ENCODE results near the gene BRIP1.

BRIP1 gene

GRCh38 chr17:61757168-61757567, 106.2 kb downstream of the BRIP1 start:
- DNase-seq (ENCODE audit: low spot score) = no peak

DNA sequence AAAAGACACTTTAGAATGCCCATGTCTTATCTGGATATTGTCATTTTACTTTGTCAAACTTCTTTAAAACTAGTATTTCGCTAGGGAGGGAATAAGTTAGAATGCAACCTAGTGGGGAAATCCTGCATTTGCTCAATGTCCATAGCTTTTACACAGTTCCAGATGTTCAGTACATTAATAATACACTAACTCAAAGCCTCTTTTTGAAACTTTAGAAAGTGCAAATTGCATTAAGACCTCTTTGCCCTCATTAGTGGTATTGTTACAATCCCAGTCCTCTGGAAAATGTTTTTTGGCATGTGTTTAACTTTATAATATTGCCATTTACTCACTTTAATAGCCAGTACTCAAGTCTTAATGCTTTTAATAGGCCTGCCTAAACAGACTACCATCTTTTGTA, 106.8 kb downstream of the BRIP1 start:
- DNase-seq (ENCODE audit: low spot score) = no peak

DNA sequence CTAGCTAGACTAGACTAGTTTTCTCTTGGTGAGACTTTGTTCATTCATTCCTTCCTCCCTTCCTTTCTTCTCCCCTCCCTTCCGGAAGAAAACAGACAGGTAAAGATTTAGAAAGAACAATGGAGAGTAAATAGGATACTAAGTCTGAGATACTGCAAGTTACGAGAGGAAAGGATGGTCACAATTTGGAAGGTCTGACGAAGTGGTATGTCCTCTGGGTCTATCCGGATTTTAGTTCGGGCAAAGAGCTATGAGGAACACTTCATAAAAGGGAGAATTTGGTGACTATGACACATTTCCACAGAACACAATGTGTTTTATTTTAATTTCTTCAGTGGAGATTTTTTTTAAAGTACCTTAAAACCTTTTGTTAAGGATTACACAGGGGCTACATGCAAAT, 107.7 kb downstream of the BRIP1 start:
- no peak for DNase-seq (ENCODE audit: low spot score)

GRCh38 chr17:61755078-61755477, 108.2 kb downstream of the BRIP1 start:
- no peak for DNase-seq (ENCODE audit: low spot score)

- DNase-seq (ENCODE audit: low spot score) = no peak
Observed at GRCh38 chr17:61754124-61754523, 109.2 kb downstream of the BRIP1 start.

DNA sequence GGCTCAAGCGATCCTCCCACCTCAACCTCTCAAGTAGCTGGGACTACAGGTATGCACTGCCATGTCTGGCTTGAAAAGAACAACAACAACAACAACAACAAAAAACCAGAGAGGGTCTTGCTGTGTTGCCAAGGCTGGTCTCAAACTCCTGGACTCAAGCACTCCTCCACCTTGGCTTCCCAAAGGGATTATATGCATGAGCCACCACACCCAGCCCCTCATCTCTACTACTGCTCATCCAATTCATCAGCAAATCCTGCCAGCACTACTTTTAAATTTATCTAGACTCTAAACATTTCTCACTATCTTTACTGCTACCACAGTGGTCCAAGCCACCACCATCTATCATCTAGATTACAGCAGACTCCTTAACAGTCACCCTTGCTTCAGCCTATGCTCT, 109.6 kb downstream of the BRIP1 start:
- DNase-seq (ENCODE audit: low spot score) = no peak

DNA sequence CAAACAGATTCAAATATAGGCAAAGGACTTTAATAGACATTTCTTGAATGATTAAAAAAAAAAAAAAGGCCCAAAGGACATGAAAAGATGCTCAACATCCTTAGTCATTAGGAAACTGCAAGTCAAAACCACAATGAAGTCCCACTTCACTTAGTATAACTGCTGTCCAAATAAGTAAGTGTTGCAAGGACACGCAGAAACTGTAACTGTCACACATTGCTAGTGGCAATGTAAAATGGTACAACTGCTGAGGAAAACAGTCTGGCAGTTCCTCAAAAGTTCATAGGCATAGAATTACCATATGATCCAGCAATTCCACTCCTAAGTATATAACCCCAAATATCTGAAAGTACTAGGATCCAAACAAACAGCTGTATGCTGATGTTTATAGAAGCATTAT, 112.7 kb downstream of the BRIP1 start:
- DNase-seq (ENCODE audit: low spot score) = no peak

- no peak for DNase-seq (ENCODE audit: low spot score)
Observed at GRCh38 chr17:61749823-61750404, 113.4 kb downstream of the BRIP1 start.

- DNase-seq (ENCODE audit: low spot score) = no peak
Observed at GRCh38 chr17:61746248-61746985, 116.9 kb downstream of the BRIP1 start.

DNA sequence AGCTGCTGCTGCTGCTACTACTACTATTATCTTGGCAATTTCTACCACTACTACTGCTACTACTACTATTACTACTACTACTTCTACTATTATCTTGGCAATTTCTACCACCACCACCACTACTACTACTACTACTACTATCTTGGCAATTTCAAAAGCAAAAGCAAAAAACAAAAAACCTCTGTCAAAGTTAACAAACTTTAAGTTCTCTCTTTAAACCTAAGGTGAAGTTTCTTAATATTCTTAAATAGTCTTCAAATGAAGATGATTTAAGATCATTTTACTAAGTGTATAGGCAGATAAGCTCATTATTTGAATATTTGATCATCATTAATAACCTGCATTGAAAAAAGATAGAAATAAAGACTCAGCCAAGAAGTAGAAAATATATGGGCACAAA, 118.5 kb downstream of the BRIP1 start:
- DNase-seq (ENCODE audit: low spot score) = no peak

- DNase-seq (ENCODE audit: low spot score) = no peak
Observed at GRCh38 chr17:61744252-61744651, 119.1 kb downstream of the BRIP1 start.

- no peak for DNase-seq (ENCODE audit: low spot score)
Observed at GRCh38 chr17:61743766-61744165, 119.6 kb downstream of the BRIP1 start.

DNA sequence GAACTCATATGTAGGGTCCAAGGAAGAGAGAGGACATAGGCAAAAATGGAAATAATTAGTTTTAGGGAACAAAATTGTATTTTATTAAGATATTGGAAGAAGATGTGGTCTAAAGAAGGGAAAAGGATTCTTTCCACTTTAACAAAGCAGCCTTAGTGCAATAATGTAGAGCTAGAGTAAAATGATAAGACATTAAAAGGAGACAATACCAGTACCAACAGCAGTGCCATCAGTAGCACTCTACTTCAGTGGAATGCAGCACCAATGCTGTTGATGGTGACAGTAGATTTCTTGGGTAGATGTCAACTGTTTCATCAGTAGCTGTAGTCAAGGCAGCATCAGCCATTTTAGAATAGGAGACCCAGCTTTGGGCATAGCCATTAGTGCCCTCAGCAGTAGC, 124.3 kb downstream of the BRIP1 start:
- DNase-seq (ENCODE audit: low spot score) = no peak

- no peak for DNase-seq (ENCODE audit: low spot score)
Observed at GRCh38 chr17:61738249-61738648, 125.1 kb downstream of the BRIP1 start.

DNA sequence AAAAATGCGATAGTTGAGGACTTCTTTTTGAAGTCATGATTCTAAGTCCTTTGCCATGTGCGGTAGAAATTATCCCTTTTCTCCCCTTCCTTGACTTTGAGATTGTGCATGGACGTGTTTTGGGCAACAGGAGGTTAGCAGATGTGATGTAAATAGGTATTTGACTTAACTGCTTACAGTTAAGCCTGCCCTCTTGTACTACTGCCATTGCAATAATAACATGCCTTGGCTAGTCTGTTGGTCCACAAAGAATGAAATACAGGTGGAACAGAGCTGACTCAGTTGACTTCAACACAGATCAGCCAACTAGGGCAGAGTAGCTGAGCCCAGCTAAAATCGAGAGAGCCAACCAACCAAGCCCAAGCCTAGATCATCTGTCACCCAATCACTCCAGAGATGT, 125.5 kb downstream of the BRIP1 start:
- no peak for DNase-seq (ENCODE audit: low spot score)

GRCh38 chr17:61736438-61736837, 126.9 kb downstream of the BRIP1 start:
- no peak for DNase-seq (ENCODE audit: low spot score)

DNA sequence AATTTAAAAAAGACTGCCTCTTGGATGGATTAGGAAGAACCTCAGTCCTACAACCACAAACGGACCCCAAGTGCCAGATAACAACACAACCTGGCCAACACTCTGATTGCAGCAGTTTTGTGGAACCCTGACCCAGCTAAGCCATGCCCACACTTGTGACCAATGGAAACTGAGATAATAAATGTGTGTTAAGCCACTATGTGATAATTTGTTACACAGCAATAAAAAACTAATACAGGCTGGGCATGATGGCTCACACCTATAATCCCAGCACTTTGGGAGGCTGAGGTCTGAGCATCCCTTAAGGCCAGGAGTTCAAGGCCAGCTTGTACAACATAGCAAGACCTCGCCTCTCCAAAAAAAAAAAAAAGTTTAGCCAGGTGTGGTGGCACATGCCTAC, 127.5 kb downstream of the BRIP1 start:
- DNase-seq (ENCODE audit: low spot score) = no peak

DNA sequence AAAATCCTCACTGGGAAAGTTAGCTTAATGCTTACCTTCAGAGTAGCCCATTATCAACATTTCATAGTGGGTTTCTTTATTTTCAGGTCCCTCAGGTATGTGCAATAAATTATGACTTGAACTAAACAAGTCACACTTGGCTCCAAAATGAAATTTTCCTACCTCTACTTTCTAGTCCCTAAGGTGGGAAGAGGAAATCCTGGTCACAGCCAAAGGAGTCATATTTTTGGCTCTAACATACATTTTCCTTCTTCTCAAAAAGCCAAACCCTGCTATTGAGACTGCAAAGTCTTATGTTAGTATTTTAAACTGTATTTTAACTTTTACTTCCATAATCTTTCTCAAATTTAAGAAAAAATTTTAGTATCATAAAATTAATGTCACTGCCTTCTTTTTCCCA, 128.9 kb downstream of the BRIP1 start:
- no peak for DNase-seq (ENCODE audit: low spot score)

GRCh38 chr17:61734012-61734411, 129.3 kb downstream of the BRIP1 start:
- DNase-seq (ENCODE audit: low spot score) = no peak

- no peak for DNase-seq (ENCODE audit: low spot score)
Observed at GRCh38 chr17:61733021-61733420, 130.3 kb downstream of the BRIP1 start.

DNA sequence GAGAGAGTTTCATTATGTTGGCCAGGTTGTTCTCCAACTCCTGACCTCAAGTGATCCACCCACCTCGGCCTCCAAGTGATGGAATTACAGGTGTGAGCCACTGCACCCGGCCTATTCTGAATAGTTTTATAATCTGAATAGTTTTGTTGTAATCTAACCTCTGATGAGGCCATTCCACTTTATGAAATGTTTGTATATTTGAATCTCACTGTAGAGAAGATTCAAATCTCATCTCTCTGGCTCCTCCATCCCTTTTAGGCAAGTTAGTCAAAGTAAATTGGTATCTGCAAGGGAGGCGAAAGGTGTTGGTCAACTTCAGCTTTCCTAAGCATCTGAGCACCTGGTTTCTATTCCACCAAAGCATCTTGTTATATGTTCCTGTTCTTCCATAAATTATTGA, 131.2 kb downstream of the BRIP1 start:
- DNase-seq (ENCODE audit: low spot score) = no peak

GRCh38 chr17:61731330-61731729, 132.0 kb downstream of the BRIP1 start:
- no peak for DNase-seq (ENCODE audit: low spot score)

DNA sequence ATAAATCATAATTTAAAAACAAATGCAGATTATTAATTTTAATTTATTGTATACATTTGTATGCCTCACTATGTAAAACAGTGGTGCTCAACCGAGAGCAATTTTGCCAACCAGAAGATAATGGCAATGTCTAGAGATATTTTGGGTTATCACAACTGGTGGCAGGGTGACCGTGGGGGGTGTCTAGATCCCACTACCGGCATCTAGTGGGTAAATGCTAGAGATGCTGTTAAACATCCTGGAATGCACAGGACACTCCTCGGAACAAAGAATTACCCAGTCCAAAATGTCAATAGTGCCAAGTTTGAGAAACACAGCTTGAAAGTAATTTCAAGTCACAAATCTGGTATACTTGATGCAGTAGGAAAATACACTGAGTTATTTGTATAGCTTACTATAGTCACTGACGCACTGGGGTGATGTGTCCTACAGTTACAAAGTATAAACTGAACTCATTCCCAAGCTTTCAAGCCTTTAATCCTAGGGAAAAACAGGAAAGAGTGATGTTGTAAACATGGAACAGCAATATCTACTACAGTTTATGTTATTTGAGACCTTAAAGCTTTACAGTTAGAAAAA, 133.5 kb downstream of the BRIP1 start:
- no peak for DNase-seq (ENCODE audit: low spot score)
